RPMI8226 (cell line): ENCODE results near the gene SLC2A11.

Experiments used
- DNase-seq: peaks from one replicate; pipeline ENCODE4 v3.0.0-alpha.2; 2015

SLC2A11 gene

GRCh38 chr22:23857606-23858483, at the start of gene SLC2A11:
TSS of gene SLC2A11 (plus strand) at chr22:23857875. CDS start at chr22:23858000, 125 bp downstream.
- peak; percentile 99 for DNase-seq

- DNase-seq = no peak
Measured at GRCh38 chr22:23812378-23812777, 45.3 kb upstream of the SLC2A11 start.

- DNase-seq = no peak
Measured at GRCh38 chr22:23815541-23816155, 42.0 kb upstream of the SLC2A11 start.

GRCh38 chr22:23816156-23816976, 41.3 kb upstream of the SLC2A11 start:
- no peak for DNase-seq

- DNase-seq = no peak
Measured at GRCh38 chr22:23817146-23817545, 40.5 kb upstream of the SLC2A11 start.

- DNase-seq = no peak
Measured at GRCh38 chr22:23818541-23818940, 39.1 kb upstream of the SLC2A11 start.

- no peak for DNase-seq
Measured at GRCh38 chr22:23820748-23821211, 36.9 kb upstream of the SLC2A11 start.

GRCh38 chr22:23822101-23822671, 35.5 kb upstream of the SLC2A11 start:
- no peak for DNase-seq

GRCh38 chr22:23823331-23823791, 34.3 kb upstream of the SLC2A11 start:
- no peak for DNase-seq

GRCh38 chr22:23824476-23825245, 33.0 kb upstream of the SLC2A11 start:
- DNase-seq = no peak

- DNase-seq = no peak
Measured at GRCh38 chr22:23825246-23825905, 32.3 kb upstream of the SLC2A11 start.

GRCh38 chr22:23826510-23827350, 30.9 kb upstream of the SLC2A11 start:
- DNase-seq = no peak

- no peak for DNase-seq
Measured at GRCh38 chr22:23827351-23827995, 30.2 kb upstream of the SLC2A11 start.

GRCh38 chr22:23828800-23829680, 28.6 kb upstream of the SLC2A11 start:
- no peak for DNase-seq

GRCh38 chr22:23829845-23830372, 27.8 kb upstream of the SLC2A11 start:
- no peak for DNase-seq

- DNase-seq = no peak
Measured at GRCh38 chr22:23831261-23831660, 26.4 kb upstream of the SLC2A11 start.

GRCh38 chr22:23831781-23832180, 25.9 kb upstream of the SLC2A11 start:
- DNase-seq = no peak

- no peak for DNase-seq
Measured at GRCh38 chr22:23832226-23833016, 25.3 kb upstream of the SLC2A11 start.
